ENCODE results near the gene FKBP5.

GRCh38 chr6:35600659-35601125 lies 88.0 kb downstream of the FKBP5 start:
- TF ChIP-seq CTCF (IDR thresholded peaks at IDR 0.05) (no peak), POLR2A (IDR thresholded peaks at IDR 0.05) (no peak), EP300 (IDR thresholded peaks at IDR 0.05) (no peak)

Measured in gastroesophageal sphincter (tissue), 3 donors.